Lung (tissue), 16 donors: ENCODE results near the gene ACSM2B. TPM values are rescaled to one million over a fixed set of nuclear protein-coding genes. Genes with fewer than 3 reads are reported as not detected.
A peak's percentile ranks its signal among the peaks of the same experiment; 100 is the strongest.
"Not testable (repeated sequence)": the region's sequence is repeated elsewhere in the genome, so short reads cannot be mapped to it uniquely, and the experiment has no call there.

ENCODE experiments used
- ATAC-seq: fragments of 200-7000 bp; cut with Tn5 transposase; one replicate; pipeline ENCODE4 v1.9.1; 2020; ENCODE audit warnings: moderate number of reproducible peaks; ENCODE audit not compliant: insufficient read depth, low FRiP score
- DNase-seq, 3 donors: peaks; one replicate each; pipeline ENCODE4 v3.0.0-alpha.2; 2013 to 2017
- H3K27ac ChIP-seq, 2 donors: one replicate each; pipeline ENCODE4 v1.5.1; 2013; ENCODE audit warnings: mild to moderate bottlenecking in 2 of 2, moderate library complexity in 2 of 2, control low read depth in 1 of 2, inconsistent platforms in 1 of 2, low read depth in 1 of 2, low read length in 1 of 2
- H3K27me3 ChIP-seq, 3 donors: one replicate each; pipeline ENCODE4 v1.5.1; 2013; ENCODE audit warnings: low read length in 2 of 3; ENCODE audit not compliant: control insufficient read depth in 3 of 3, insufficient read depth in 3 of 3
- H3K36me3 ChIP-seq, 4 donors: one replicate each; pipeline ENCODE4 v1.5.1; 2013; ENCODE audit warnings: low read length in 4 of 4, mild to moderate bottlenecking in 1 of 4, moderate library complexity in 1 of 4; ENCODE audit not compliant: control insufficient read depth in 4 of 4, insufficient read depth in 4 of 4
- H3K4me1 ChIP-seq, 5 donors: one replicate each; pipeline ENCODE4 v1.5.1; 2013; ENCODE audit warnings: low read length in 5 of 5, mild to moderate bottlenecking in 2 of 5, moderate library complexity in 1 of 5; ENCODE audit not compliant: control insufficient read depth in 5 of 5, insufficient read depth in 5 of 5
- H3K4me3 ChIP-seq: one replicate; pipeline ENCODE4 v1.5.1; 2013; ENCODE audit warnings: mild to moderate bottlenecking, control low read depth, moderate library complexity
- H3K9ac ChIP-seq, 2 donors: one replicate each; pipeline ENCODE4 v1.5.1; 2013; ENCODE audit warnings: low read length in 2 of 2, control low read depth in 1 of 2; ENCODE audit not compliant: insufficient read depth in 1 of 2
- H3K9me3 ChIP-seq, 4 donors: one replicate each; pipeline ENCODE4 v1.5.1; 2013; ENCODE audit warnings: low read length in 3 of 4, mild to moderate bottlenecking in 1 of 4, moderate library complexity in 1 of 4; ENCODE audit not compliant: control insufficient read depth in 4 of 4, insufficient read depth in 3 of 4
- CTCF ChIP-seq: IDR thresholded peaks from 2 replicates; pipeline ENCODE4 v1.5.1; 2012; ENCODE audit warnings: mild to moderate bottlenecking; ENCODE audit errors: control extremely low read depth, extremely low read depth
- WGBS, 2 donors: extraction: QIAGEN DNeasy Blood & Tissue Kit; methylation state at CpG; one replicate each; pipeline ENCODE4 v1.1.7; 2013; 5-methylcytosine and 5-hydroxymethylcytosine counted together
- long read RNA-seq, 5 donors: transcript quantifications; one replicate each; lab custom pipeline, GENCODE V29; 2026
- polyA plus RNA-seq, 2 donors: library from polyadenylated mRNA; stranded (reverse); fragments of 200-250 nt; gene quantifications; one replicate each; pipeline ENCODE4 v1.2.1, GENCODE V29; 2013
- total RNA-seq, 2 donors: library from RNA; depleted of rRNA in 1 of 2; stranded (reverse); fragments of >200 nt in 1 of 2; gene quantifications; one replicate each; pipeline ENCODE4 v1.2.1, GENCODE V29; 2014 to 2021
- donor health status: control.
- donor health status: control.
- donor health status: Bipolar disorder and iron deficiency.
- donor health status: healthy.
- donor health status: DM: yes; HTN: yes; CAD: no.

Gene ACSM2B
- total RNA-seq (under 1 TPM; 0.28 to 0.43 TPM), polyA plus RNA-seq (under 1 TPM; 0.03 to 0.04 TPM)
- long read RNA-seq, donor 1 = 0 reads
- long read RNA-seq, donor 2 = 0 reads
- long read RNA-seq, donor 3 = 0 reads
- long read RNA-seq, donor 4 = 0 reads
- long read RNA-seq, donor 5 = 0 reads

- H3K9me3 ChIP-seq, H3K27me3 ChIP-seq, DNase-seq, H3K27ac ChIP-seq, H3K4me1 ChIP-seq, H3K4me3 ChIP-seq, H3K9ac ChIP-seq, ATAC-seq, H3K36me3 ChIP-seq: not testable (repeated sequence)
- WGBS, 2 donors = 61 to 77% methylated on average over 2 of the region's 2 CpGs
Observed at GRCh38 chr16:20576145-20576544, at the start of gene ACSM2B. Gene ACSM2B, minus strand, starts transcription at chr16:20576367. Its CDS starts 11,522 bp downstream, at chr16:20564845.

- no peaks in the 10 kb centered on the region for H3K36me3 ChIP-seq
- no peaks in the 10 kb centered on the region for H3K9me3 ChIP-seq
- H3K27me3 ChIP-seq = no peaks in the 10 kb centered on the region
- H3K4me1 ChIP-seq = peaks cover 0 to 2% (median 0%) of the 10 kb centered on the region in 5 donors
- peak; percentile 89 for ATAC-seq
- WGBS, 2 donors = 82 to 90% methylated on average over 18 of the region's 18 CpGs
- no peak overlapping the region for H3K9ac ChIP-seq
- no peak overlapping the region for H3K4me3 ChIP-seq
- DNase-seq = peak in 1 of 3 donors; percentile 29
- no peak for TF ChIP-seq CTCF
- no peak overlapping the region for H3K27ac ChIP-seq
Observed at GRCh38 chr16:20624882-20625807, 49.0 kb upstream of the ACSM2B start.

- H3K9me3 ChIP-seq = no peaks in the 10 kb centered on the region
- peaks cover 0 to 2% (median 0%) of the 10 kb centered on the region in 5 donors for H3K4me1 ChIP-seq
- no peaks in the 10 kb centered on the region for H3K36me3 ChIP-seq
- DNase-seq (no peak), ATAC-seq (no peak)
- H3K4me3 ChIP-seq = no peak overlapping the region
- H3K27ac ChIP-seq = no peak overlapping the region
- TF ChIP-seq CTCF = no peak
- H3K9ac ChIP-seq = no peak overlapping the region
- H3K27me3 ChIP-seq = no peaks in the 10 kb centered on the region
- WGBS, 2 donors = 93 to 96% methylated on average over 1 of the region's 1 CpG
Observed at GRCh38 chr16:20624205-20624604, 48.0 kb upstream of the ACSM2B start.

- no peak overlapping the region for H3K27ac ChIP-seq
- no peaks in the 10 kb centered on the region for H3K36me3 ChIP-seq
- peaks cover 0 to 2% (median 0%) of the 10 kb centered on the region in 5 donors for H3K4me1 ChIP-seq
- no peak for ATAC-seq
- H3K9me3 ChIP-seq = no peaks in the 10 kb centered on the region
- H3K27me3 ChIP-seq = no peaks in the 10 kb centered on the region
- H3K4me3 ChIP-seq = no peak overlapping the region
- no peak overlapping the region for H3K9ac ChIP-seq
- no peak for DNase-seq
- no peak for TF ChIP-seq CTCF
Observed at GRCh38 chr16:20622498-20622870, 46.3 kb upstream of the ACSM2B start.
